HepG2 (cell line): ENCODE measurements around the gene HPS3. TPM values are rescaled to one million over a fixed set of nuclear protein-coding genes. Genes with fewer than 3 reads are reported as not detected.
A peak's percentile ranks its signal among the peaks of the same experiment; 100 is the strongest.

Experiments
- FOXA1 ChIP-seq, 2 experiments: fragments of 450-650 bp in 1 of 2; sonication (generic) in 1 of 2; formaldehyde crosslinking in 1 of 2; IDR thresholded peaks; 2 replicates each; pipeline versions ENCODE4 v1.4.0 to v1.6.1; 2016 to 2020; ENCODE audit warnings: missing genetic modification reagents in 1 of 2
- FOXP4 ChIP-seq: sonication (generic); formaldehyde crosslinking; IDR thresholded peaks from 2 replicates; pipeline ENCODE4 v1.4.0; 2020; ENCODE audit warnings: missing genetic modification reagents
- HNRNPH1 ChIP-seq: fragments of 200-400 bp; formaldehyde crosslinking; optimal IDR thresholded peaks from 2 replicates; pipeline ENCODE3; 2017; ENCODE audit warnings: mild to moderate bottlenecking, low read depth, low read length
- KDM5A ChIP-seq: fragments of 200-600 bp; sonication (generic); IDR thresholded peaks from 2 replicates; pipeline ENCODE4 v1.7.0; 2018; ENCODE audit warnings: antibody characterized with exemption, mild to moderate bottlenecking, low read length, borderline replicate concordance
- MTA1 ChIP-seq: sonication (generic); formaldehyde crosslinking; IDR thresholded peaks from 2 replicates; pipeline ENCODE4 v1.4.0; 2020; ENCODE audit warnings: missing genetic modification reagents, mild to moderate bottlenecking, borderline replicate concordance
- NFYB ChIP-seq: sonication (generic); formaldehyde crosslinking; IDR thresholded peaks from 2 replicates; pipeline ENCODE4 v1.4.0; 2020; ENCODE audit warnings: missing genetic modification reagents
- SIN3B ChIP-seq: fragments of 150-350 bp; IDR thresholded peaks from 2 replicates; pipeline ENCODE4 v1.6.1; 2014; ENCODE audit warnings: low read length
- SUZ12 ChIP-seq: fragments of 150-350 bp; IDR thresholded peaks from 2 replicates; pipeline ENCODE4 v1.6.1; 2014; ENCODE audit warnings: low read depth, low read length
- TARDBP ChIP-seq: sonication (generic); formaldehyde crosslinking; IDR thresholded peaks from 2 replicates; pipeline ENCODE4 v1.8.0; 2022; ENCODE audit warnings: mild to moderate bottlenecking, missing genetic modification reagents
- TSC22D2 ChIP-seq: sonication (generic); formaldehyde crosslinking; IDR thresholded peaks from 2 replicates; pipeline ENCODE4 v1.5.1; 2020; ENCODE audit warnings: missing genetic modification reagents, mild to moderate bottlenecking, borderline replicate concordance
- YY1 ChIP-seq: IDR thresholded peaks from 2 replicates; pipeline ENCODE4 v1.6.1; 2011; ENCODE audit warnings: low read length, low read depth, moderate library complexity, mild to moderate bottlenecking; ENCODE audit not compliant: insufficient read depth, insufficient replicate concordance
- ZNF225 ChIP-seq: sonication (generic); formaldehyde crosslinking; IDR thresholded peaks from 2 replicates; pipeline ENCODE4 v1.4.0; 2020; ENCODE audit warnings: mild to moderate bottlenecking, missing genetic modification reagents
- ZNF232 ChIP-seq: sonication (generic); formaldehyde crosslinking; IDR thresholded peaks from 2 replicates; pipeline ENCODE4 v1.4.0; 2020; ENCODE audit warnings: missing genetic modification reagents, borderline replicate concordance
- ZNF234 ChIP-seq: sonication (generic); formaldehyde crosslinking; conservative IDR thresholded peaks from 2 replicates; pipeline ENCODE4 v1.5.1; 2020; ENCODE audit warnings: mild to moderate bottlenecking, missing genetic modification reagents
- ZNF24 ChIP-seq: fragments of 450-650 bp; IDR thresholded peaks from 2 replicates; pipeline ENCODE4 v1.6.1; 2017; ENCODE audit warnings: antibody characterized with exemption, mild to moderate bottlenecking
- ZNF3 ChIP-seq: IDR thresholded peaks from 2 replicates; pipeline ENCODE4 v1.7.0; 2017; ENCODE audit warnings: inconsistent platforms
- ZNF318 ChIP-seq: sonication (generic); formaldehyde crosslinking; IDR thresholded peaks from 2 replicates; pipeline ENCODE4 v1.4.0; 2020; ENCODE audit warnings: mild to moderate bottlenecking, missing genetic modification reagents
- ZNF326 ChIP-seq: sonication (generic); formaldehyde crosslinking; IDR thresholded peaks from 2 replicates; pipeline ENCODE4 v1.4.0; 2020; ENCODE audit warnings: missing genetic modification reagents, borderline replicate concordance
- ZNF33A ChIP-seq: sonication (generic); formaldehyde crosslinking; IDR thresholded peaks from 2 replicates; pipeline ENCODE4 v1.5.1; 2020; ENCODE audit warnings: missing genetic modification reagents, mild to moderate bottlenecking, moderate library complexity, borderline replicate concordance
- ZNF670 ChIP-seq: sonication (generic); formaldehyde crosslinking; IDR thresholded peaks from 2 replicates; pipeline ENCODE4 v1.8.0; 2022; ENCODE audit warnings: mild to moderate bottlenecking, missing genetic modification reagents, borderline replicate concordance
- polyA plus RNA-seq, 8 experiments: library from polyadenylated mRNA; depleted of rRNA in 3 of 8; stranded (reverse) in 7 of 8; unstranded in 1 of 8; fragments of >200 nt; fragmentation: Illumina TruSeq in 4 of 8; extraction: Trizol in 4 of 8; gene quantifications; 2 replicates each; pipeline versions ENCODE4 v1.2.1 to v1.2.3, GENCODE V29; 2011 to 2016; ENCODE audit warnings: low read depth in 4 of 8, missing spikeins in 1 of 8, mixed read lengths in 1 of 8; ENCODE audit not compliant: insufficient read depth in 1 of 8
- total RNA-seq, 5 experiments: library from RNA; depleted of rRNA; stranded (reverse); fragments of >200 nt; fragmentation: Illumina TruSeq; extraction: Trizol; gene quantifications; 2 replicates each; pipeline ENCODE4 v1.2.3, GENCODE V29; 2016; ENCODE audit warnings: low read depth in 1 of 5

The HPS3 gene
- total and polyA plus RNA-seq, 2 of the 13 experiments (the other 11 are each of a cell fraction or from before 2014, with no cell fraction given), result 9.5 to 18.9 TPM

- peak; percentile 34 for TF ChIP-seq YY1
- TF ChIP-seq KDM5A, result no peak
- peak; percentile 90 for TF ChIP-seq ZNF225 (CRISPR knock-in tag)
- TF ChIP-seq SIN3B, result no peak
- no peak for TF ChIP-seq ZNF3 (CRISPR knock-in tag)
- peak; percentile 55; the same call in 1 of the 2 replicates for TF ChIP-seq TSC22D2
- TF ChIP-seq ZNF670 (CRISPR knock-in tag), result no peak
- TF ChIP-seq ZNF326 (CRISPR knock-in tag), result no peak
- TF ChIP-seq HNRNPH1, result no peak
- peak; percentile 99 for TF ChIP-seq NFYB (CRISPR knock-in tag)
- peak; percentile 55; the same call in 1 of the 2 replicates for TF ChIP-seq FOXP4
- no peak for TF ChIP-seq ZNF33A (CRISPR knock-in tag)
- TF ChIP-seq ZNF232 (CRISPR knock-in tag), result peak; percentile 96; the same call in 1 of the 2 replicates
- TF ChIP-seq ZNF318, result peak; percentile 18; the same call in 1 of the 2 replicates
- no peak for TF ChIP-seq SUZ12
- TF ChIP-seq MTA1 (CRISPR knock-in tag), result peak; percentile 52; the same call in 1 of the 2 replicates
- TF ChIP-seq TARDBP (CRISPR knock-in tag), result no peak; the same call in 1 of the 2 replicates
- TF ChIP-seq ZNF24, result no peak
- TF ChIP-seq FOXA1 (IDR thresholded peaks at IDR 0.05), result no peak
- TF ChIP-seq FOXA1 (CRISPR knock-in tag; IDR thresholded peaks at IDR 0.05), result no peak
- TF ChIP-seq ZNF234 (CRISPR knock-in tag), result no peak
These were observed 43.0 kb upstream of the HPS3 start, which contains the start of gene HLTF (continued) for GRCh38 chr3:149086232-149086988.
